Muscle of arm (tissue), 12 donors: Measurements from ENCODE around the gene HARS1. TPM values are rescaled to one million over a fixed set of nuclear protein-coding genes. Genes with fewer than 3 reads are reported as not detected.
"Not testable (repeated sequence)": the region's sequence is repeated elsewhere in the genome, so short reads cannot be mapped to it uniquely, and the experiment has no call there.

ENCODE experiments used
- DNase-seq: peaks from one replicate; pipeline ENCODE4 v3.0.0-alpha.2; 2013
- polyA plus RNA-seq, 12 donors: library from polyadenylated mRNA; unstranded; fragments of 120-200 nt; gene quantifications; one replicate each; pipeline ENCODE4 v1.2.1, GENCODE V29; 2013; ENCODE audit not compliant: insufficient read length in 12 of 12

The HARS1 gene
- polyA plus RNA-seq, 12 donors, result 28.7 to 58.3 (median 48.2) TPM; not detected in 1

DNA sequence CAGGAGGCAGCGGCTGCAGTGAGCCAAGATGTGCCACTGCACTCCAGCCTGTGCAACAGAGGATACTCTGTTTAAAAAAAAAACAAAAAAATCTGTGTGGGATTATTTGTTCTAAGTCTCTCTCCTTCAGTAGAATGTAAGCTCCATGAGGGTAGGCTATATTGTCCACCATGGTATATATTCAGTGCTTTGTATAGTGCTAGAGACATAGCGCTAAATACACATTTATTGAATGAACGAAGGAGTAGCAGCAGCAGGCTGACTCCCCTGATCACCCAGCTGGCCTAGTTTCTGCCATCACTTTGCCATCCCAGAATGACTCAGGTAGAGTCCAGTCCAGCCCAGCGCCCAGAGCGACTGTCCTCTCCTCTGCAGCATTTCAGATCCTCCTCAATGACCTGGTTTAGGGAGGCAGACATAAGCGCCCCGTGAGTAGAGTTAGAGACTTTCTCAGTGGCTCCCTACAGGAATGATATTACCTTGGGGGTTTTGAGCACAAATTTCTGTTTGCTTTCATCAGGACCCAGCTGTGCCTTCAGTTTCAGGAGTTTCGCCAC is 716 bp downstream of the HARS1 start:
- DNase-seq, result no peak

DNA sequence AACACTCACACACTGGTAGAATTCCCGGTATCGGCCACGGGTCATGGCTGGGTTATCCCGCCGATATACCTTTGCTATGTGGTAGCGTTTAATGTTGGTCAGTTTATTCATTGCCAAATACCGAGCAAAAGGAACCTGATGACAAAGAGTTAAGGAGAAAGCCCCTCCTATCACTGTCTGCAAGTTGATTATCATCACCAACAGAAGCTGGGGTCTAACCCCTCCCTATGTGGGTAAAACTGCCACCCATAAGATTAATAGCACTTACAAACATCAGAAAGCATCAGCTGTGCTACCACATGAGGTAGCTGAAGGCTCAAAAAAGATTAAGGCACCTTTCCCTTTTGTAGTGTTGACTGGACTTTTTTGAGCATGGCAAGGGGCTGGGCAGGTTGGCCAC is 12.2 kb downstream of the HARS1 start:
- no peak for DNase-seq

- no peak for DNase-seq
Measured at GRCh38 chr5:140677947-140678346, 13.2 kb downstream of the HARS1 start.

DNA sequence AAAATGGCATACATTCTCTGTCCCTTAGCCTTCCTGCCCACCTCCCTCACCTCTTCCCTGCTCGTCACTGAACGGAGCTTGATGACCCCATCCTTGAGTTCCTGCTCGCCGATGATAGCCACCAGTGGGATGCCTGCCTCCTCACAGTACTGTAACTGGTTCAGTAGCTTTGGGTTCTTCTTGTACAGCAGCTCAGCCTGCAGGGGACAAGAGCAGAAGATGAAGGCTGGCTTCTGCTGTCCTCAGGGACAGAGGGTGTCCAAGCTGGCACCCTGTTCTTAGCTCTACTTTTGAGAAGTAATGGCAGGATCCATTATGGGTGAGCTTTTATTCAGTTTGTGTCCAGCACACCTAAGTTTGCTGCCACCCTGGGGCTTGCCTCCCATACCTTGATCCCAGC is 16.5 kb downstream of the HARS1 start:
- no peak for DNase-seq

- DNase-seq, result no peak
Measured at GRCh38 chr5:140674211-140674610, 17.0 kb downstream of the HARS1 start.

DNA sequence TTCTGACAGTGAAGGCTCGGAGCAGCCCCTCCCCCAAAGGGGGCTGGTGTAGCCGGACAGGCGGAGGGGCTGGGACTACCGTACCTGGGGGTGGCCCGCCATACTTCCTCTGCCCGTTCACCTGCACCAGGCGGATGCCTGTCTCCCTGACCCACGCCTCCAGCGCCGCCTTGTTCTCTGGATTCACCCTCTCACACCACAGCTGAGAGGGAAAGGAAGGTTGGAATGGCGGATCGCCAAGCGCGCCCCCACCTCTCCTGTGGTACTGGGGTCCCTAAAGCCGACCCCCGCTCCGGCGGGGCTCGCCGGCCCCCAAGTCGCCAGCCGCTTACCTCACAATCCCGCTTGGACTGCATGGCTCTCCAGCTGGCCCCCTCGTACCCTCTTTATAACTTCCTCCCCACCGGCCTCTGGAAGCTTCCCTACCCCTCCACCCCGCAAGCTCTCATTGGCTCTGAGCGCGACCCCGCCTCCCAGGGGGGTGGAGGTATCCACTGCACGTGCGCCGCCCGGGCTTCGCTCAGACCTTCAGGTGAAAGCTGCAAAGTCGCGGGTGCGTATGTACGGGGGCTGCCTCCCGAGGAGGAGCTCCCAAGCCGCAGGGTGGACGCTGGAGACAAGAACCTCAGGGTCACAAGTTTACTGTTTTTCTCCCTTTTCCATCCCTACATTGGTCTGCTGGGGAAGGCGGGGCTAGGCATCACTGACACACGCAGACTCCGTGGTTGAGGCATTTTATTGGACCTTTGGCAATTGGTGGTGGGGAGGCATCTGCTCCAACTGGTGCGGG is 17.8 kb downstream of the HARS1 start, which contains the start of gene DND1:
TSS of gene DND1 (minus strand) at position 390 of the 790 bp plus-strand sequence. CDS start at position 356, 34 bp downstream.
- DNase-seq, result no peak

- DNase-seq, result no peak
Measured at GRCh38 chr5:140672455-140673186, 18.5 kb downstream of the HARS1 start.

DNA sequence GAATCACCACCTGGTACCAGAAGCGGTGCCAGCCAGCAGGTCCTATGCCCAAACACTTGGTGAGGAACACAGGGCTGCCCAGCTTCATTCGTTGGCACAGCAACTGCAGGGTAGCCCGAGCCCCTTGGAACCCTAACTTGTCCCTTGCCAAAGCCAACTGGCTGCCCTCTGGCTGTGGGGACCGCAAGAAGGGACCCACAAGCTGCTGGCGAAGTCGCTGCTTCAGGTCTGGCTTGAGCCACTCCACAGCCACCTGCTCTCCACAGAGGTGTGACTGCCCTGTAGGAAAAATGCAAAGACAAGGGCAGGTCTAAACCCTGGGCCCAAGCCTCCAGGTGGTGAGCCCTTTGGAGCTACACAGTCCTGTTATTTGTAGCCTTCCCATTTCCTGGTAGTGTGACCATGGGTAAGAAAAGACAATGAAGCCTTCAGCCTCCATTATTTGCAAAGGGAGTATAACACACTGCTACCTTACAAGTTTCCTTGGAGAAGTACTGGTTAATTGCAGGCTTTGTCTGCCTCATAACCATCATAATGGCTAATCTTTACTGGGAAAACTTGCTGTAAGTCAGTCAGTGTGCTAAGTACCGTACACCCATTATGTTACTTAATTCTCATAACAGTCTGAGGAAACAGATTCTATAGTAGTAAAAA is 19.6 kb downstream of the HARS1 start:
- no peak for DNase-seq

- not testable (repeated sequence) for DNase-seq
Measured at GRCh38 chr5:140671035-140671434, 20.1 kb downstream of the HARS1 start.

DNA sequence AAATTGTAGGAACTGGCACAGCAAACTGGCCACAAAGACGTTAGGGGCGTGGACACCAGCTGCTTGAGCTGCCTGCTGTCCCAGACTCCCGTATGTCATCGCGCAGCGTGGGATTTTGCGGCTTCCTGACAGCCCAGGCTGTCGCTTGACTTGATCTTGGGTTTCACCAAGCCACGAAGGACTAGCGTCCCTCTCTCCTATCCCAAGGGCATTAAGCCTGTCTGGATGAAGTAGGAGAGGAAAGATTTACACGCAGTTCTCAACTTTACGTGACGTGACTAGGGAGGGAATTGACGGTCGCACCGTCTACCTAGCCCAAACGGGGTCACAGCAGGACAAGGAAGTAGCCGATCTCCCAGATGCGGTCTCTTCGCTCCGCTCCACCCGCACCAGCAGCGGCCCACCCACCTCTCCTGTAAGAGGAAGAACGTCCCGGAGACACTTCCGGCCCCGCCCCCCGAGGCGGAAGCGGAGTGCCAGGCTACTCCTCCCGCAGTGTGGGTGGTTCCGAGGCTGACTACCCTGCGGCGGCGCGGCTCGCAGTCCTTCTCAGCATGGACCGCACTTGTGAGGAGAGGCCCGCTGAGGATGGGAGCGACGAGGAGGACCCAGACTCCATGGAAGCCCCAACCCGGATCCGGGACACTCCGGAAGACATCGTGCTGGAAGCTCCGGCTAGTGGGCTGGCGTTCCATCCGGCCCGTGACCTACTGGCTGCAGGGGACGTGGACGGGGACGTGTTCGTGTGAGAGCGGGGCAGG is 26.6 kb downstream of the HARS1 start, which contains the start of gene WDR55:
TSS of gene WDR55 (plus strand) at position 546 of the 761 bp plus-strand sequence. CDS start at position 555, 9 bp downstream.
- peak; percentile 93 for DNase-seq

- no peak for DNase-seq
Measured at GRCh38 chr5:140664030-140664358, 27.2 kb downstream of the HARS1 start.

DNA sequence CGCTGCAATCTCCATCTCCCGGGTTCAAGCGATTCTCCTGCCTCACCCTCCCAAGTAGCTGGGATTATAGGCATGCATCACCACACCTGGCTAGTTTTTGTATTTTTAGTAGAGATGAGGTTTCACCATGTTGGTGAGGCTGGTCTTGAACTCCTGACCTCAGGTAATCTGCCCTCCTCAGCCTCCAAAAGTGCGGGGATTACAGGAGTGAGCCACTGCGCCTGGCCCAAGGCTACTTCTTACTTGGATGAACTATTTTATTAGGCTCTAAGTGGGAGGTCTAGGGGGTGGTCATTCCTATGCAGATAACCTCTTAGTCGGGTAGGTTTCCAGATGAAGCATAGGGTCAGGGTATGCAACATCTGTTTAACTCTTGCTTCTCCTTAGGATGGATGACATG is 30.8 kb downstream of the HARS1 start:
- DNase-seq, result not testable (repeated sequence)

DNA sequence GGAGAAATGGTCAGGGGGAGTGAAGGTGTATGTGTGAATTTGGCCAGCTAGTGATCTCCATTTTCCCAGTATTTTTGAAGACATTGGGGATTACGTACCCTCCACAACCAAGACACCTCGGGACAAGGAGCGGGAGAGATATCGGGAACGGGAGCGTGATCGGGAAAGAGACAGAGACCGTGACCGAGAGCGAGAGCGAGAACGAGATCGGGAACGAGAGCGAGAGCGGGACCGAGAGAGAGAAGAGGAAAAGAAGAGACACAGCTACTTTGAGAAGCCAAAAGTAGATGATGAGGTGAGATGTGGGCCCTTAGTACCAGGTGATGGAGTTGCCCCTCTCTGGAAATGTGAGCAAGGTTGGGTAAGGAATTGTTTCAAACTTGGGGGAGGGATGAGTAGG is 32.3 kb downstream of the HARS1 start:
- DNase-seq, result no peak

- no peak for DNase-seq
Measured at GRCh38 chr5:140647042-140647419, 44.1 kb downstream of the HARS1 start.

DNA sequence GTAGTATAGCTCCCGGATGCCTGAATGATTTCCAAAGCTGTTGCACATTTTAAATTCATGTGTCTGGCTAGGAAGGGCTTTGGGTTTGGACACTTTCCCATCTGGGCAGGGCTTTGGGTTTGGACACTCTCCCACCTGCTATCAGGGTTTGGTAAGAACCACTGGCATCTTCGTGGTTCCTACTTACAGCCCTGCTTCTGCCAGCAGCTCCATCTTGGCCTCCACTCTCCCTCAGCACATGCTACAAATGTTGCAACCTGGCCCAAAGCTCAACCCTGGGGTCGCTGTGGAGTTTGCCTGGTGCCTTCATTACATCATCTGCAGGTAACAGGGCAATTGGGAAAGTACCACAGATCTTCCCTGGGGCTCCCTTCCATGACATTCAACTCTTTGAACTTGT is 48.5 kb downstream of the HARS1 start:
- no peak for DNase-seq

DNA sequence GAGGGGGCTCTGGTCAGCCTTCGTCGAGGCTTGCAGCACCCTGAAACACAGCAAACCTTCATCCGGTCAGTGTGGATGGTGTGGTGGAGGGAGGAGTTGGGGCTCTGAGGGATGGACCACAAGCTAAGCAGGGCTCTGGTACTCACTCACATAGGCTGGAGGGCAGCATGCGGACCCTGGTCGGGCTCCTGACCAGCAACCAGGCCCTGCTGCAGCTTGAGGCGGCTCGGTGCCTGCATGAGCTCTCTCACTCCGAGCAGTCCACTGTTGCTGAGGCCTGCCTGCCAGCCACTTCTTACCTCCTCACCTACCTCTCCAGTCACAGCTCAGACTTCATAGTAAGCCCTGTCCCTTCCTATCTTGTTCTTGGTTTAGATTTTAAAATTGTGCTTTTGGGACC is 49.5 kb downstream of the HARS1 start:
- no peak for DNase-seq

GRCh38 chr5:140639148-140639981 is 51.8 kb downstream of the HARS1 start, which contains the start of gene TMCO6:
Gene TMCO6 (plus strand): TSS chr5:140639451. CDS start chr5:140639528, 77 bp downstream.
- DNase-seq, result peak; percentile 93

DNA sequence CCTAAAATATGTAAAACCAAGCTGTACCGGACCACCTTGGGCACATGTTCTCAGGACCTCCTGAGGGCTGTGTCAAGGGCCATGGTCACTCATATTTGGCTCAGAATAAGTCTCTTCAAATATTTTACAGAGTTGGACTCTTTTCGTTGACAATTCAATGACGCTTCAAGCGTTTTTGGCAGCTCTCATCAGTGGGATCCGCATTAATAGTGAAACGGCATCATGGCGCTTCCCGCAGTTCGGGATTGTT is 52.3 kb downstream of the HARS1 start:
- not testable (repeated sequence) for DNase-seq

- DNase-seq, result no peak
Measured at GRCh38 chr5:140637371-140638100, 53.6 kb downstream of the HARS1 start.
